Measurements from ENCODE around the gene CUBN.

The CUBN gene

GRCh38 chr10:17146892-17147291, 17.3 kb upstream of the CUBN start:
- no peak overlapping the region for H3K27ac ChIP-seq (replicated peaks)

GRCh38 chr10:17145239-17145638, 15.6 kb upstream of the CUBN start:
- Histone ChIP-seq H3K4me3 (replicated peaks; ENCODE audit: insufficient read depth, low read length) (no peak overlapping the region), H3K27me3 (ENCODE audit: insufficient read depth, poor library complexity, severe bottlenecking) (no peaks in the 10 kb centered on the region), H3K27ac (replicated peaks) (no peak overlapping the region)
- DNase-seq (ENCODE audit: low read depth in 1 of 2, low spot score in 1 of 2) = no peak
- no peak for TF ChIP-seq GABPA (IDR thresholded peaks at IDR 0.05; ENCODE audit: low read depth)
- TF ChIP-seq CTCF (IDR thresholded peaks at IDR 0.05; ENCODE audit: insufficient read depth, low read length) = no peak
- TF ChIP-seq REST (IDR thresholded peaks at IDR 0.05; ENCODE audit: insufficient replicate concordance, low read depth) = no peak
- TF ChIP-seq SPI1 (IDR thresholded peaks at IDR 0.05; ENCODE audit: borderline replicate concordance, low read depth) = no peak
- TF ChIP-seq POLR2AphosphoS5 (IDR thresholded peaks at IDR 0.05; ENCODE audit: low read depth) = no peak

More at GRCh38 chr10:17146892-17147291, 17.3 kb upstream of the CUBN start:
- no peaks in the 10 kb centered on the region for H3K27me3 ChIP-seq (ENCODE audit: insufficient read depth, poor library complexity, severe bottlenecking)
- TF ChIP-seq POLR2AphosphoS5 (IDR thresholded peaks at IDR 0.05; ENCODE audit: low read depth) (no peak), GABPA (IDR thresholded peaks at IDR 0.05; ENCODE audit: low read depth) (no peak), CTCF (IDR thresholded peaks at IDR 0.05; ENCODE audit: insufficient read depth, low read length) (no peak), REST (IDR thresholded peaks at IDR 0.05; ENCODE audit: insufficient replicate concordance, low read depth) (no peak), SPI1 (IDR thresholded peaks at IDR 0.05; ENCODE audit: borderline replicate concordance, low read depth) (no peak)
- H3K4me3 ChIP-seq (replicated peaks; ENCODE audit: insufficient read depth, low read length) = no peak overlapping the region
- no peak for DNase-seq (ENCODE audit: low read depth in 1 of 2, low spot score in 1 of 2)

- no peaks in the 10 kb centered on the region for H3K27me3 ChIP-seq (ENCODE audit: insufficient read depth, poor library complexity, severe bottlenecking)
- no peak for DNase-seq (ENCODE audit: low read depth in 1 of 2, low spot score in 1 of 2)
- no peak overlapping the region for H3K4me3 ChIP-seq (replicated peaks; ENCODE audit: insufficient read depth, low read length)
- no peak for TF ChIP-seq GABPA (IDR thresholded peaks at IDR 0.05; ENCODE audit: low read depth)
- TF ChIP-seq SPI1 (IDR thresholded peaks at IDR 0.05; ENCODE audit: borderline replicate concordance, low read depth) = no peak
- no peak for TF ChIP-seq CTCF (IDR thresholded peaks at IDR 0.05; ENCODE audit: insufficient read depth, low read length)
- no peak for TF ChIP-seq REST (IDR thresholded peaks at IDR 0.05; ENCODE audit: insufficient replicate concordance, low read depth)
- no peak for TF ChIP-seq POLR2AphosphoS5 (IDR thresholded peaks at IDR 0.05; ENCODE audit: low read depth)
- no peak overlapping the region for H3K27ac ChIP-seq (replicated peaks)
These were observed 15.1 kb upstream of the CUBN start for GRCh38 chr10:17144757-17145156.
